Activated T-cell treated with anti-CD3 and anti-CD28 coated beads, Interleukin-2, amount 50 U/mL, for 1 hour (primary cell): ENCODE results near the gene LHX4.

Experiments
- DNase-seq: peaks from one replicate; pipeline ENCODE4 v3.0.0-alpha.2; 2020

LHX4 gene

GRCh38 chr1:180247061-180247460, 17.0 kb downstream of the LHX4 start:
- no peak for DNase-seq

DNA sequence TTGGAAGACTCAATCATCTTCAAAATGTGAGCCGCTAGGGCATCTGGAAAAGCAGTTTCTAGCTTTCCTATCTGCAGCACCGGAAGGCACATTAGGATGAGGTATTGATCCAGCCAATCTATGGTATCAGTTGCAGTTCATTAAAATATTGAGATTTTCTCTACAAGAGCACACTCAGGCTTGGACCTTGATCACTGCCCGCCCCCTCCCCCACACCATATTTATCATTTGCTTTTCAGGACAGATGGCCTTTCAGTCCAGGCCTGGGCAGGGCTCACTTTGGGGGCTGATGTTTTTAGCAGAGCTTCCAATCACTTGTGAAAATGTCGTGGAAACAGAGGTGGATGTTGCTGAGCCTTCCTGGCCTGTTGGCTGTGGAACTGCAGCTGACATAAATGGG, 17.5 kb downstream of the LHX4 start:
- DNase-seq, result no peak

DNA sequence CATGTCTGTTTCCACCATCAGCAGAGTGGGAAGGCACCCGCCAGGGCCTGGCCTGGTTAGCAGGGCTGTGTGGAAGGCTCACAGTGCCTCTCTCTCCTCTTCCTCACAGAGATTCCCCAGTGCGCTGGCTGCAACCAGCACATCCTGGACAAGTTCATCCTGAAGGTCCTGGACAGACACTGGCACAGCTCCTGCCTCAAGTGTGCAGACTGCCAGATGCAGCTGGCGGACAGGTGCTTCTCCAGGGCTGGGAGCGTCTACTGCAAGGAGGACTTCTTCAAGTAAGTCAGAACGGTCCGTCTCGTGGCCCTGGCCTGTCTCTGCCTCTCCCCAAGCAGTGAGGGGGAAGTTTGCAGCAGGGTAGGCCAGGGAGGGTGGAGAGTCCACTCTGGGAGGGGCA, 18.1 kb downstream of the LHX4 start:
- no peak for DNase-seq

DNA sequence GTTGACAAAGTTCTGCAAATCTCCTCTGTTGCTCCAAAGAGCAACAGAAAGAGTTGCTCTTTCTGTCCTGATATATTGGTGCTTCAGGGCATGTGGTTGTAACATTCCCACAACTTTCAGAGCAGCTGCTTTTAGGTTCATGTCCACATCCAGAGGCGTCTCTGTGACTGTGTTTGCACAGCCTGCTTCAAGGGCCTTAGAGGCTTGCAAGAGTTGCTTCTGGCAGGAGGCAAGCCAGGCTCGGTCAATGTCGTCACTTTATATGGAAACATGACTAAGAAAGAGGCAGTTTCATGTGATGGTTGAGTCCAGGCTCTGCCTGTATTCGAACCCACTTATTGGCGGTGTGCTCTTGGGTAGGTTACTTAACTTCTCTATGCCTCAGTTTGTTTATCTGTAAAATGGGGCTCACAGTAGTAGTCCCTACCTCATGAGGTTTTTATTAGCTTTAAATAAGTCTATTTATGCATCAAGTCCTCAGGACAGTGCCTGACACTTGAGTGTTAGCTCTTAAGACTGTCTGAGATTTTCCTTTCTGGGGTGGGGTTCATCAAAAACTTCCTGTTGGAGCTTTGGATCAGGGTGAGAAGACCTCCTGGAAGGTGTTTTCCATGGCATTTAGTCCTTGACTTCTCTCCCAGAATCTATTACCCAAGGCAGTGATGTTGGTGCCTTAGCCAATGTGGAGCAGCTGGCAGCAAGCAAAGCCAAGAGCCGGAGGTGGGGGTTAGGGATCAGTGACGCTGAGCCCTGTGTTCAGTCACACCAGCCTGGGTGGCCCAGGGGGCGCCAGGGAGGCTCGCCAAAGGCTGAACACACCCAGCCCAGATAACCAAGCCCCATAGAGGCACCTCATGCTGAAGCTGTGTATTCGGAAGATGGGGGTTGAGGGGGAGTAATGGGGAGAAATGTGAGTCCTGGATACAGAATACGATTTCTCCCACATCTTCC, 18.9 kb downstream of the LHX4 start:
- DNase-seq, result peak; percentile 4

DNA sequence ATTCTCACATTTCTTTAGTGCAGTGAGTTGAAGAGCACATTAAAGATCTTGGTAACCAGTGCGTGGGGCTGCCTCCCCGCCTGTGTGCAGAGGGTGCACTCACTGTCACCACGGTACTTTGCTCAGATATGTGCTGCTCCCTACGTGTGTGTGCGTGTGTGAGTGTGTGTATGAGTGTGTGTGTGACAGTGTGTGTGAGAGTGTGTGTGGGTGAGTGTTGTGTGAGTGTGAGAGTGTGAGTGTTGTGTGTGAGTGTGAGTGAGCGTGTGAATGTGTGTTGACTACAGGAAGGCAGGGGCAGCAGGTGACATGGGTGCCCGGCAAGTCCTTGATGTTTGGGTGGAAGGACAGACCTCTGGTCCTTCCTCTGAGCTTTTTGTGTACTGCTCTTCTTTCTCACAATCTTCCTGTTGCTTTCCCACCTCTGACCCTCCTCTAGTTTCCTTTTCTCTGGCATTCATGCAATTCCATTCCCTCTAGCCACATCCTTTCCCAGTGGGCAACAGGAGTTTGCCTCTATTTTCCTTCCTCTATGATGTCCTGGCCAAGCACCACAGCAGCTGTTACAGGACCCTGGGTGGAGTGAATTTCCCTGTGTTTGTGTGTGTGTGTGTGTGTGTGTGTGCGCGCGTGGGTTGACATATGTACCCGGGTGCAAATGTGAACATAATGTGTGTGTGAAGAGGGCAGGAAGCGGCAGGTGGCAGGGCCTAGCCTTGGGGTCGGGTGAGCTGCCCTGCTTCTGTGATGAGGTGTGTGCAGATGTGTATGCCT, 19.8 kb downstream of the LHX4 start:
- peak; percentile 3 for DNase-seq

- DNase-seq, result no peak
Measured at GRCh38 chr1:180250499-180250770, 20.4 kb downstream of the LHX4 start.

DNA sequence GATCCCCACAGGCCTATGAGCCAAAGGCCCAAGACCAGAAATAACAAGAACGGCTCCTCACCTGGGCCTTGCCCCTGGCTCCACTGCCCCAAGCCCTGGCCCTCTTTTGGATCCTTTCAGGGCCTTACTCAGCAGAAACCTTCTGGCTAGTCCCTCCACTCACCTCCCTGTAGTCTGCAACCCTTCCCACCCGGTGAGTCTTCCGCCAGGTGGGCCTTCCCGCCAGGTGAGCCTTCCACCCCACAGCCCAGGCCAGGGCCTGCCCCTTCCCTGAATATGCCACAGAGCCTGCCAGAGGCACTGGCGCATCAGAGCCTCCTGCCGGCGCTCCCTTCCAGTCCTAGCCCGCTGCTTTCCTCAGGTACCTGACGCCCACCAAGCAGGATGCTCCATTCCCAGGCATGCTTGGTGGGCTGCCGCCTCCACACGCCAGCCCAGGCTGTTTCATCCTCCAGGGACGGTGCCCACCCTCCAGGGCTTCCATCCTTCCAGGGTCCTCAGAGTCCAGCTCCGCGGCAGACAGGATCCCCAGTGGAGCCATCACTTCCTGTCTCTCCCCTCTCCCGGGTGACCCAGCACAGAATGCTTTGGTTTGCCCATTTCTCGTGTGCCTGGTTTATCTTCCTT, 20.9 kb downstream of the LHX4 start:
- DNase-seq, result no peak

DNA sequence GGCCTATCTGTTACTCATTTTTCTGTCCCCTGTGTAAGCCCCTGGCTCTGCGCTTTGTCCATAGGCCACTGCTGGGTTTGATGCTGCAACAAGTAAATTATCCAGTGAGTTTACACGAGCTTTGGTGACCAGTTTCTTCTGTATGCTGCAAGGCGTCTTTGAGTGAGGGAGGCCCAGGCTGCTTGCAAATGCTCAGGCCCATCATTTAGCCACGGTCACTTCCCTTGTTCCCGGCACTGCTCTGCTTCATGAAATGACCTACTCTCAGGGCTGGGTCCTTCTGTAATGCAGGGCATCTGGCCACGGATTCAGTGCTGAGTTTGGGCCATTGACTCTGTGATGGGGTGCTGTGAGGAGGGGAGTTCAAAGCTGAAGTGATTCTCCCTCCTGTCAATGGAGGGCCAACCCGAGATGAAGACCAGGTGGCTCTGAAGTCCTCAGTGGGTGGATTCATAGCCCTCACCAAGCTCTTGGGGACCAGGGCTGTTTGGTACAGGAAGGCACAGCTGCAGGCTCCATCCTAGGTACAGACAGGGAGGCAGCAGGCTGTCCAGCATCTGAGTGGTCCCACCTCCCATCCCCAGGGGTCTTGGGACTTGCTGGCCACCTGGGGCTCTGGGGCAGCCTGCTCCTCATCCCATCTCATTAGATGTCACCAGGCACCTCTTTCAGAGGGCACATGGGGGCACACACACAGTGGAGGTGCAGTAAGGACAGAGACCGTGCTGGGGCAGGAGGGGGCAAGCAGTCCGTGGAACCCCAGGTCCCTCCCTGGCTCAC, 21.7 kb downstream of the LHX4 start:
- peak; percentile 11 for DNase-seq

DNA sequence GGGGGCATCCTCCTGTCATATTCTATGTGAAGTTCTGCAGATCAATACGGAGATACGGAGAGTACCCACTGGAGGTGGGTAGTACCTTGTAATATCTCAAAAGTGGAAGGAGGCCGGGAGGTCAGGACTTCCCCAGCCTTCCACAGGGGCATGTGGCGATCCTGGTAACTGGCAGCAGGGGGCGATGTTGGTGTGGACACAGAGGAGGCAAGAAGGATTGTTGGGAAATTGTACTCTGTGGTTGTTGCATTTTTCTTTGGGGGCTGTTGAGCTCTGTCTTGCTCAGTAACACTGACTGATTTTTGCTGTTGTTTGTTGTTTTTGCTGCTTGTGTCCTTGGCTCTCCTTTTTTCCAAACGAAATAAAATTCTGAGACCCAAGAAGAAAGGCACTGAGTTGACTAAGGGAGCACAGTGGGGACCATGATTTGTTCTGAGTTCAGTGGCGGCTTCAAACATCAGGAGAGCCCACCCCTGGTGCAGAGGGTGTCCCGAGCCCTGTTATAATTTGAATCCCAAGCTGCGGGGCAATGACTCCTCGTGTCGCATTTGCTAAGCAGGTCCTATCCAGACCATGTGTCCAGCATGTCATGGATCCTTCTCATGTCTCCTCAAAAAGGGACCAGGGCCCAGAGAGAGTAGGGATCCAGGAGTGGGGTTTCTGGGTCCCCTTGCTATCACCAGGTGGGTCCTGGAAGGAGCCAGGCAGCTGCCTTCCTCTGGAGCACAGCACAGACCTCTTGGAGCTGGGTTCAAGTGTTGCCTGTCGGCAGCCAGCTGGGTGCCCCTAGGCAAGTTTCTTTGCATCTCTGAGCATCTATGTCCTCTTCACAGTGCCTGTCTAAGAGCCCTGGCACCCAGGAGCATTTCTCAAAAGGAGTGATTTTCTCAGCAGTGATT, 22.8 kb downstream of the LHX4 start:
- peak; percentile 62 for DNase-seq

GRCh38 chr1:180253585-180254495, 23.8 kb downstream of the LHX4 start:
- no peak for DNase-seq

DNA sequence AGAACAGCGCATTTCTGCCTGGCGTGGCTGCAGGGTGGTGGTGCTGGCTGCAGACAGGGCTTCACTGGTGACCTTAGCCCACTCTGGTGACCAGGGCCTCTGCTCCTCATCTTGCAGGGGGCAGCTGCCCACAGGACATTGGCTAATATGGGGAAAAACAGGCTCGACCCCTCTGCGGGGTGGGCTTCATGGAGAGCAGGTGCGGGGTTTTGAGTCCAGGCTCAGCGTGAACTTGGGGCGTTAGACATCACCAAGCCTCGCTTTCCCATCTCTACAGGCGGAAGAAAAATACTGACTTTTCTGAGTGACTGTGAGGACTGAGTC, 24.4 kb downstream of the LHX4 start:
- no peak for DNase-seq

GRCh38 chr1:180254854-180255253, 24.8 kb downstream of the LHX4 start:
- DNase-seq, result no peak

DNA sequence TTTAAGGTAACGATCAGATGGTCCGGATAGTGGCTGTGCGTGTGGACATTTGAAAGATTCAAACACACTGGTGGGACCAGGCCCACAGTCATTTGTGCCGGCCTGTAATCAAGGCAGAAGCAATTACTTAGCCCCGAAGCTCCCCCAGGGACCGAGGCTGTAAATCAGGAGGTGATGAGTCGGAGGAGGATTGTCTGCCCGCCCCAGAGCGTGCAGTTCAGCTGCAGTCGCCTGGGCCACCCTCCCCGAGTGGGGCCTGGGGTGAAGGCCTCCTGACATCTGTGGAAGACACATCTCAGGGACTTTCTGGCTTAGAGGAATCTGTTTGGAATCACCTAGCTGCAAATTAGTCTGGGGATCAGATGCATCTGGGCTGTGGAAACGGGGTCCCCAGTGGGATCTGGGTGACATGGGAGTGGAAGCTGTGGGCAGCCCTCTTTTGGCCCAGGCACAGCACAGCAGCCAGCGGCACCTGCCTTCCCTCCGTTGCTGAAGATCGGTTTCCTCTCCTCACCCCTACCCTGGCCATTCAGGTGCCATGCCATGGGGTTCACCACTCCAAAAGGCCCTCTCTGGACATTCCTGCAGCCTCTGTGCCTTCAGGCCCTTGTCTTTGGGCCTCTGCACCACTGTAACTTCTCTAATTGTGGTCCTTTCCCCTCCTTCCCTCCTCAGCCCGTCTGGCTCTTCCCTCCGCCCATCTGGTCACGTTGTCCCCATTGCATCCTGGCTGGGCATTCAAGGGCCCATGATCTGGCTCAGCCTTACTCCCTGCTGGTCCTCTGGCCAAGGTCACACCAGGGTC, 25.7 kb downstream of the LHX4 start:
- DNase-seq, result no peak

- no peak for DNase-seq
Measured at GRCh38 chr1:180256341-180257027, 26.4 kb downstream of the LHX4 start.

DNA sequence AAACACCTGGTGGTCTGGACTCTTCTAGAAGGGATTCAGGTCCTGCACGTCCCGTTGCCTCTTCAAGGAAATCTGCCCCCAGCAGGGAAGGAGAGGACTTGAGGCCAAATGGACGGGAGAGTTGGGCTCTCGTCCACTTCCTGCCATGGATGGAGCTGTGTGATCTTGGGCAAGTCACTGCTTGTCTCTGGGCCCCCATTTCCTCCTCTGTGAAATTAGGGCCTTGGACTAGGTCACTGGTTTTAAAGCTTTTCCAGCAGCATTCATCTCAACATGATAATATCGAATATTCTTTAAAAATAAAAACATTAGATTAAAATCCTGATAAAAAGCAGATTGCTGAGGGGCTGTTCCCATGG, 26.9 kb downstream of the LHX4 start:
- no peak for DNase-seq

DNA sequence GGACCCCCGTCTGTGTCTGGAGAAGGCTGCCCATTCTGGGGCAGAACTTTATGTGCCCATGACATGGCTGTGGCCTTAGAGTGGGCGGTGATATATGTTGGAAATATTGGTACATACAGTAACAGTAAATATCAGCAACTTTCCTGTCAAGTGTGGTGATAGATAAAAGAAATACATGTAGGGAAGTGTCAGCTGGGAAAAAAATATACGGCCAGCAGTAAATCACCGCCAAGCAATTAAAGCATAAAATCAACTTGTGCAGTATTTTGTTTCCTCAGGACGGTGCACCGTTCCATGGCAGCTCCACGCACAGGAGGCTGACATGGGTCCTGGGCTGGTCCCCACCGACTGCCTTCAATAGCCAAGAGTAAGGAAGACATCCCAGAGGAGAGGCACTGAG, 27.4 kb downstream of the LHX4 start:
- no peak for DNase-seq

DNA sequence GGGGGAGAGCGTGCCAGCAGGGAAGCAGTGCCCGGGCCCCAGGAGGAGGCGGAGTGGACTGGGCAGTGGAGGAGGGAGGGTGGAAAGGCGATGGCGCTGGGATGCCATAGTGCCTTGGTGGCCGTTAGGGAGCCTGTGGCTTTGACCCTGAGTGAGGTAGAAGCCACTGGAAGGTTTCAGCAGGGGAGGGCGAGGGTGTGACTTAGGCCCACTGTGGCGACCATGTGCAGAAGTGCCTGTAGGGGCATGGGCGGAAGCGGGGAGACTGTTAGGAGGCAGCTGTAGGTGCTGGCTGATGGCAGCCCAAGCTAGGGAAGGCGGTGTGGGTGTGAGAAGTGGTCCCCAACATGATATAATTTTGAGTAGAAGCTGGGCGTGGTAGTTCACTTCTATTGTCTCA, 28.2 kb downstream of the LHX4 start:
- no peak for DNase-seq

- no peak for DNase-seq
Measured at GRCh38 chr1:180258935-180259334, 28.9 kb downstream of the LHX4 start.
